CD4-positive, alpha-beta T cell (primary cell): Measurements from ENCODE around the gene H1-8. TPM values are rescaled to one million over a fixed set of nuclear protein-coding genes. Genes with fewer than 3 reads are reported as not detected.

ENCODE experiments used
- ATAC-seq: fragments of 200-7000 bp; cut with Tn5 transposase; one replicate; pipeline ENCODE4 v1.10.0; 2022; ENCODE audit warnings: mild to moderate bottlenecking; ENCODE audit not compliant: poor library complexity
- CTCF ChIA-PET: fragments of 350-600 bp; sonication (Branson Sonifier 250); formaldehyde crosslinking; loops from one replicate; lab custom pipeline; 2021; ENCODE audit warnings: antibody characterized with exemption, inconsistent platforms; lab: Charles Lee
- POLR2A ChIA-PET: fragments of 350-600 bp; sonication (Branson Sonifier 250); formaldehyde crosslinking; loops from one replicate; lab custom pipeline; 2021; ENCODE audit warnings: antibody characterized with exemption, inconsistent platforms; lab: Charles Lee
- DNase-seq, 14 experiments: peaks; one replicate each; pipeline ENCODE4 v3.0.0-alpha.2; 2013 to 2020; ENCODE audit warnings: mixed read lengths in 2 of 14
- H3K27ac ChIP-seq, 2 donors: one replicate each; pipeline versions ENCODE4 v1.5.1 to v1.7.0; 2013; ENCODE audit warnings: low read length in 2 of 2, low read depth in 1 of 2, mild to moderate bottlenecking in 1 of 2
- H3K27me3 ChIP-seq, 2 experiments: 1 replicate in 1 of 2; 2 replicates in 1 of 2; pipeline versions ENCODE4 v1.6.1 to v1.7.0; 2013; ENCODE audit warnings: low read length in 2 of 2, control low read depth in 1 of 2, mild to moderate bottlenecking in 1 of 2, moderate library complexity in 1 of 2; ENCODE audit not compliant: insufficient read depth in 2 of 2, control insufficient read depth in 1 of 2
- H3K36me3 ChIP-seq: one replicate; pipeline ENCODE4 v1.6.1; 2013; ENCODE audit warnings: low read length, control low read depth; ENCODE audit not compliant: insufficient read depth
- H3K4me1 ChIP-seq: one replicate; pipeline ENCODE4 v1.6.1; 2013; ENCODE audit warnings: low read length, control low read depth; ENCODE audit not compliant: insufficient read depth
- H3K4me3 ChIP-seq: one replicate; pipeline ENCODE4 v1.5.1; 2013; ENCODE audit warnings: mild to moderate bottlenecking, low read length, moderate library complexity
- H3K9me3 ChIP-seq, 2 experiments: 1 replicate in 1 of 2; 2 replicates in 1 of 2; pipeline versions ENCODE4 v1.6.1 to v1.7.0; 2013; ENCODE audit warnings: low read length in 2 of 2, mild to moderate bottlenecking in 2 of 2, control low read depth in 1 of 2, moderate library complexity in 1 of 2; ENCODE audit not compliant: control insufficient read depth in 1 of 2, insufficient read depth in 1 of 2
- H3K27ac Mint-ChIP-seq: one replicate; pipeline ENCODE4 v1.8.0; 2020; ENCODE audit warnings: mixed read lengths
- H3K27me3 Mint-ChIP-seq: one replicate; pipeline ENCODE4 v1.8.0; 2021; ENCODE audit warnings: mixed read lengths
- H3K36me3 Mint-ChIP-seq: one replicate; pipeline ENCODE4 v1.8.0; 2021; ENCODE audit warnings: low read depth, mixed read lengths
- H3K4me1 Mint-ChIP-seq: one replicate; pipeline ENCODE4 v1.8.0; 2021; ENCODE audit warnings: low read depth, mixed read lengths
- H3K4me3 Mint-ChIP-seq: one replicate; pipeline ENCODE4 v1.8.0; 2020; ENCODE audit warnings: mild to moderate bottlenecking, mixed read lengths
- H3K9me3 Mint-ChIP-seq: one replicate; pipeline ENCODE4 v1.8.0; 2020; ENCODE audit warnings: mixed read lengths
- intact Hi-C, 2 experiments: fragments of 100-400 bp; cut with DNase I in 1 of 2; cut with micrococcal nuclease in 1 of 2; formaldehyde crosslinking; loops; one replicate each; pipeline versions ENCODE4 v1.15.1 to v1.9.0; 2023 to 2025; cut with DNase I, micrococcal nuclease
- total RNA-seq, 174 experiments: library from RNA in 2 of 174; stranded (reverse) in 2 of 174; gene quantifications; one replicate each; pipeline ENCODE4 v1.2.3 and lab custom pipeline; 2021 to 2026
- TF ChIP-seq, protein P1 (sequence below): fragments of 200-600 bp; IDR thresholded peaks from one replicate; pipeline ENCODE4 v1.8.0; 2022; ENCODE audit warnings: antibody characterized with exemption, mild to moderate bottlenecking

H1-8 gene
- total RNA-seq, 2 experiments from 2014 or later: not detected

DNA sequence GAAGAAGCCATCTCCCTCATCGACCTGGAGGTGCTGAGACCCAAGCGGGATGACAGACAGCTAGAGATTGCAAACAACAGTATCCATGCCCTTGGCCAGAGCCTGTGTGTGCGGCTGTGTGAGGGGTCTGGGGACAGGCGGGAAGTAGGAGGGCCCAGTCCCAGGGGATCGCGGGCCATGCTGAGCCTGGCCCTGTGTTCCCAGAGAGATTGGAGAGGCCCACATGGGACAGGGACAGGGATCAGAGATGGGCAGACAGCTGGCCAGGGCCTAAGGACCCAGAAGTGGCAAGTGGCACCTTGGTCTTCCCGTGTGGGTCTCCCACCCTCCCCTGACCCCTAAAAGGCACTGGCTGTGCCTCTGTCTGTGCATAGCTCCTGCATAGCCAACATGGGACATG lies 25.5 kb upstream of the H1-8 start:
- CTCF ChIA-PET: no interaction called here
- TF ChIP-seq, protein P1, sequence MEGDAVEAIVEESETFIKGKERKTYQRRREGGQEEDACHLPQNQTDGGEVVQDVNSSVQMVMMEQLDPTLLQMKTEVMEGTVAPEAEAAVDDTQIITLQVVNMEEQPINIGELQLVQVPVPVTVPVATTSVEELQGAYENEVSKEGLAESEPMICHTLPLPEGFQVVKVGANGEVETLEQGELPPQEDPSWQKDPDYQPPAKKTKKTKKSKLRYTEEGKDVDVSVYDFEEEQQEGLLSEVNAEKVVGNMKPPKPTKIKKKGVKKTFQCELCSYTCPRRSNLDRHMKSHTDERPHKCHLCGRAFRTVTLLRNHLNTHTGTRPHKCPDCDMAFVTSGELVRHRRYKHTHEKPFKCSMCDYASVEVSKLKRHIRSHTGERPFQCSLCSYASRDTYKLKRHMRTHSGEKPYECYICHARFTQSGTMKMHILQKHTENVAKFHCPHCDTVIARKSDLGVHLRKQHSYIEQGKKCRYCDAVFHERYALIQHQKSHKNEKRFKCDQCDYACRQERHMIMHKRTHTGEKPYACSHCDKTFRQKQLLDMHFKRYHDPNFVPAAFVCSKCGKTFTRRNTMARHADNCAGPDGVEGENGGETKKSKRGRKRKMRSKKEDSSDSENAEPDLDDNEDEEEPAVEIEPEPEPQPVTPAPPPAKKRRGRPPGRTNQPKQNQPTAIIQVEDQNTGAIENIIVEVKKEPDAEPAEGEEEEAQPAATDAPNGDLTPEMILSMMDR: no peak

DNA sequence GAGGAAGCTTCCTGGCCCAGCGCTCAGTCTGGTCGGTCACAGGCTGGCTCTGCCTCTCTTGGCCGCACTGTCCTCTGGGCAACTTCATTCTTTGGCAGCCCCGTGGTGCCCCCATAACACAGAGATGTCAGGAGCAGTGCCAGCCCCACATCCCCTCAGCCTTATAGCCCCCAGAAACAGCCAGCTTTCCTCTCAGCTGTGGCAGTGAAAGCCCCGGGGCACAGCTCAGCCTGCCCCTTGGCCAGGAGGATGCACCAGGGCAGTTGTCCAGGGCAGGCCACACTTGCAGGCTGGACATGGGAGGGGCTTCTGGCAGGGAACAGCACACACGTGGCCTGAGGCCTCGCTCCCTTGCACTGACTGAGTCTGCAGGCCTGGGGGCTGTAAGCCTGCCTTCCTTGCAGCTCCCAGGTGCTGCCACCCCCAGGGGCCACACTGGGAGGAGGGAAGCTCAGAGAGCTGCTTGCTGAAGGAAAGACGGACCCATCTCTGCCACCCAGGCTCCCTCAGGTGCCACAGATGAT lies 24.9 kb upstream of the H1-8 start:
- H3K9me3 Mint-ChIP-seq: no peaks in the 10 kb centered on the region
- CTCF ChIA-PET: no interaction called here
- H3K27me3 Mint-ChIP-seq: no peaks in the 10 kb centered on the region
- POLR2A ChIA-PET: no interaction called here
- Histone ChIP-seq H3K4me3 (no peak overlapping the region), H3K36me3 (no peaks in the 10 kb centered on the region), H3K4me1 (no peaks in the 10 kb centered on the region), H3K27ac (no peak overlapping the region), H3K9me3 (peaks cover 0 to 4% of the 10 kb centered on the region in 2 experiments), H3K27me3 (no peaks in the 10 kb centered on the region)
- H3K4me3 Mint-ChIP-seq: no peak overlapping the region
- ATAC-seq: no peak
- TF ChIP-seq, protein P1: no peak
- intact Hi-C loops: no loop called here
- H3K4me1 Mint-ChIP-seq: no peaks in the 10 kb centered on the region
- no peak overlapping the region for H3K27ac Mint-ChIP-seq
- DNase-seq: no peak
- H3K36me3 Mint-ChIP-seq: peaks cover 4% of the 10 kb centered on the region

More for the DNA sequence above, 25.5 kb upstream of the H1-8 start:
- DNase-seq (no peak), ATAC-seq (no peak)
- H3K27me3 ChIP-seq: no peaks in the 10 kb centered on the region
- no peaks in the 10 kb centered on the region for H3K4me1 ChIP-seq
- H3K4me1 Mint-ChIP-seq: no peaks in the 10 kb centered on the region
- H3K36me3 ChIP-seq: no peaks in the 10 kb centered on the region
- H3K36me3 Mint-ChIP-seq: peaks cover 8% of the 10 kb centered on the region
- H3K27ac Mint-ChIP-seq: no peak overlapping the region
- no peaks in the 10 kb centered on the region for H3K27me3 Mint-ChIP-seq
- H3K9me3 ChIP-seq: peaks cover 0 to 4% of the 10 kb centered on the region in 2 experiments
- POLR2A ChIA-PET: no interaction called here
- no peaks in the 10 kb centered on the region for H3K9me3 Mint-ChIP-seq
- H3K4me3 ChIP-seq: no peak overlapping the region
- no peak overlapping the region for H3K4me3 Mint-ChIP-seq
- intact Hi-C loops: no loop called here
- no peak overlapping the region for H3K27ac ChIP-seq

GRCh38 chr3:129518581-129518980 lies 24.4 kb upstream of the H1-8 start:
- no peaks in the 10 kb centered on the region for H3K4me1 ChIP-seq
- H3K36me3 Mint-ChIP-seq: peaks cover 4% of the 10 kb centered on the region
- TF ChIP-seq, protein P1: no peak
- intact Hi-C loops: no loop called here
- H3K27ac Mint-ChIP-seq: no peak overlapping the region
- no peaks in the 10 kb centered on the region for H3K27me3 ChIP-seq
- H3K27ac ChIP-seq: no peak overlapping the region
- no peaks in the 10 kb centered on the region for H3K36me3 ChIP-seq
- H3K27me3 Mint-ChIP-seq: no peaks in the 10 kb centered on the region
- H3K4me1 Mint-ChIP-seq: no peaks in the 10 kb centered on the region
- DNase-seq (no peak), ATAC-seq (no peak)
- no peaks in the 10 kb centered on the region for H3K9me3 Mint-ChIP-seq
- ChIA-PET CTCF (no interaction called here), POLR2A (no interaction called here)
- no peak overlapping the region for H3K4me3 ChIP-seq
- no peak overlapping the region for H3K4me3 Mint-ChIP-seq
- peaks cover 0 to 4% of the 10 kb centered on the region in 2 experiments for H3K9me3 ChIP-seq
